ENCODE results near the gene TMEM60. TPM values are rescaled to one million over a fixed set of nuclear protein-coding genes. Genes with fewer than 3 reads are reported as not detected.
"Not testable (repeated sequence)": the region's sequence is repeated elsewhere in the genome, so short reads cannot be mapped to it uniquely, and the experiment has no call there.

Gene TMEM60
- total RNA-seq, 2 experiments from 2014 or later: 1.2 to 2.4 TPM

DNA sequence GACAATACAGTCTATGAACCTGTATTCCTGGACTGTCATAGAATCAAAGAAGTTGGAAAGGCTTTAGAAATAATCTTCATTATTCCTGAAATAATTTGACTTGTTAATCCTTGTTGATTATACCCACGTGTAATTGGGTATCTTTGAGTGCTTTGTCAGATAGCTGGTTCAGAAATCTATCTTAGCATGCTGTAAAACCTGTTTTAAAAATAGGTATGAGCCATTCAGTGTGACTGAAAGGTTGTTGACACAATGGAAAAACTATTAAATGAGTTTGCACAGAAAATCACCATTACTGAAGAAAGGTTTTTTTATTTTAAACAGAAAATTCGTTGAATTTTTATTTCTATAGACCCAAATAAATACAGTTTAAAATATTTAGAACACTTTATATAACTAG is 39.0 kb upstream of the TMEM60 start:
- Histone ChIP-seq H3K27me3 (ENCODE audit: control insufficient read depth in 1 of 2, insufficient read depth in 2 of 2, low read length in 2 of 2) (no peaks in the 10 kb centered on the region), H3K4me1 (ENCODE audit: insufficient read depth, low read length) (peaks cover 17% of the 10 kb centered on the region), H3K4me3 (ENCODE audit: low read length) (no peak overlapping the region), H3K36me3 (ENCODE audit: insufficient read depth, low read length) (no peaks in the 10 kb centered on the region), H3K9me3 (ENCODE audit: control insufficient read depth in 1 of 2, insufficient read depth in 1 of 2, low read length in 2 of 2) (no peaks in the 10 kb centered on the region), H3K27ac (ENCODE audit: low read depth in 1 of 2, low read length in 2 of 2) (no peak overlapping the region)
- Mint-ChIP-seq H3K27me3 (no peaks in the 10 kb centered on the region), H3K36me3 (ENCODE audit: low read depth) (peaks cover 11% of the 10 kb centered on the region), H3K27ac (no peak overlapping the region), H3K9me3 (no peaks in the 10 kb centered on the region), H3K4me3 (no peak overlapping the region), H3K4me1 (ENCODE audit: low read depth) (peaks cover 56% of the 10 kb centered on the region)
- DNase-seq (no peak), ATAC-seq (ENCODE audit: poor library complexity) (no peak)
- ChIA-PET POLR2A (interaction anchor here (1.1 kb wide), 1 partner anchor 38 kb away, joined by 4 read pairs; the partner anchor contains the start of genes PHTF2 and TMEM60), CTCF (interaction anchor here (1.9 kb wide), 1 partner anchor 38 kb away, joined by 4 read pairs; the partner anchor contains the start of genes PHTF2 and TMEM60)
- intact Hi-C loops (cut with DNase I, micrococcal nuclease): loop anchor here in 1 of 2 experiments (5.0 kb wide), 1 partner anchor 35 kb away; no protein-coding TSS in a partner anchor
- TF ChIP-seq, protein P1, sequence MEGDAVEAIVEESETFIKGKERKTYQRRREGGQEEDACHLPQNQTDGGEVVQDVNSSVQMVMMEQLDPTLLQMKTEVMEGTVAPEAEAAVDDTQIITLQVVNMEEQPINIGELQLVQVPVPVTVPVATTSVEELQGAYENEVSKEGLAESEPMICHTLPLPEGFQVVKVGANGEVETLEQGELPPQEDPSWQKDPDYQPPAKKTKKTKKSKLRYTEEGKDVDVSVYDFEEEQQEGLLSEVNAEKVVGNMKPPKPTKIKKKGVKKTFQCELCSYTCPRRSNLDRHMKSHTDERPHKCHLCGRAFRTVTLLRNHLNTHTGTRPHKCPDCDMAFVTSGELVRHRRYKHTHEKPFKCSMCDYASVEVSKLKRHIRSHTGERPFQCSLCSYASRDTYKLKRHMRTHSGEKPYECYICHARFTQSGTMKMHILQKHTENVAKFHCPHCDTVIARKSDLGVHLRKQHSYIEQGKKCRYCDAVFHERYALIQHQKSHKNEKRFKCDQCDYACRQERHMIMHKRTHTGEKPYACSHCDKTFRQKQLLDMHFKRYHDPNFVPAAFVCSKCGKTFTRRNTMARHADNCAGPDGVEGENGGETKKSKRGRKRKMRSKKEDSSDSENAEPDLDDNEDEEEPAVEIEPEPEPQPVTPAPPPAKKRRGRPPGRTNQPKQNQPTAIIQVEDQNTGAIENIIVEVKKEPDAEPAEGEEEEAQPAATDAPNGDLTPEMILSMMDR (IDR thresholded peaks at IDR 0.05): no peak

DNA sequence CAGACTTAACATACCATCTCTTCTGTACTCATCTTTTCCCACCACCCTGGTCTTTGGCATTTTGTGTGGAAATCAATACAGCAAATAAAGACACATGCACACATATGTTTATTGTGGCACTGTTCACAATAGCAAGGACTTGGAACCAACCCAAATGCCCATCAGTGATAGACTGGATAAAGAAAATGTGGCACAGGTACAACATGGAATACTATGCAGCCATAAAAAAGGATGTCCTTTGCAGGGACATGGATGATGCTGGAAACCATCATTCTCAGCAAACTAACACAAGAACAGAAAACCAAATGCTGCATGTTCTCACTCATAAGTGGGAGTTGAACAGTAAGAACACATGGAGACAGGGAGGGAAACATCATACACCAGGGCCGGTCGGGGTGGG is 38.2 kb upstream of the TMEM60 start:
- intact Hi-C loops (cut with DNase I, micrococcal nuclease): loop anchor here in 1 of 2 experiments (5.0 kb wide), 1 partner anchor 34 kb away; no protein-coding TSS in a partner anchor
- H3K27me3 Mint-ChIP-seq; H3K4me3 Mint-ChIP-seq; H3K27me3 ChIP-seq (ENCODE audit: control insufficient read depth in 1 of 2, insufficient read depth in 2 of 2, low read length in 2 of 2); CTCF ChIA-PET; H3K27ac ChIP-seq (ENCODE audit: low read depth in 1 of 2, low read length in 2 of 2); ATAC-seq (ENCODE audit: poor library complexity); H3K9me3 ChIP-seq (ENCODE audit: control insufficient read depth in 1 of 2, insufficient read depth in 1 of 2, low read length in 2 of 2); DNase-seq; POLR2A ChIA-PET; H3K9me3 Mint-ChIP-seq; H3K4me3 ChIP-seq (ENCODE audit: low read length); H3K36me3 ChIP-seq (ENCODE audit: insufficient read depth, low read length); H3K36me3 Mint-ChIP-seq (ENCODE audit: low read depth); H3K27ac Mint-ChIP-seq: not testable (repeated sequence)
- H3K4me1 Mint-ChIP-seq (ENCODE audit: low read depth): peaks cover 59% of the 10 kb centered on the region
- H3K4me1 ChIP-seq (ENCODE audit: insufficient read depth, low read length): peaks cover 24% of the 10 kb centered on the region

DNA sequence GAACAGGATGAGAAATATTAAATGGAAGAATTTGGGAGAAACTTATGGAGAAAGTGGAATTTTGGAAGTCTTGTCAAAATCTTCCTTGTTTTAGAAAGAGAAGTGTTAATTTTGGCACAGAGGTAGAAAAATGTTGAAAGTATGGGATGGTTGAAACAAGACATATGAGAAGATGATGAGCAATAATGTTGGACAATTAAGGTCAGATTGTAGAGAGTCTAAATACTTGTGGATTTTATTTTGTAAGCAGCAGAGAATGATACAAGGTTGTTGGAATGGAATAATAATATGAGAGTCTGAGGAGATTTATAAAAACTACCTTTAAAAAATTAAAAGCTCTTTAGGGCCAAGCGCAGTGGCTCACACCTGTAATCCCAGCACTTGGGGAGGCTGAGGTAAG is 34.9 kb upstream of the TMEM60 start:
- DNase-seq (no peak), ATAC-seq (ENCODE audit: poor library complexity) (no peak)
- Histone ChIP-seq H3K4me1 (ENCODE audit: insufficient read depth, low read length) (peaks cover 41% of the 10 kb centered on the region), H3K4me3 (ENCODE audit: low read length) (no peak overlapping the region), H3K36me3 (ENCODE audit: insufficient read depth, low read length) (no peaks in the 10 kb centered on the region), H3K9me3 (ENCODE audit: control insufficient read depth in 1 of 2, insufficient read depth in 1 of 2, low read length in 2 of 2) (no peaks in the 10 kb centered on the region), H3K27me3 (ENCODE audit: control insufficient read depth in 1 of 2, insufficient read depth in 2 of 2, low read length in 2 of 2) (no peaks in the 10 kb centered on the region), H3K27ac (ENCODE audit: low read depth in 1 of 2, low read length in 2 of 2) (no peak overlapping the region)
- ChIA-PET CTCF (no interaction called here), POLR2A (interaction anchor here (1.7 to 2.4 kb wide), 3 partner anchors 30 to 34 kb away, joined by 9 to 14 read pairs (median 9); partner anchors contain the start of genes PHTF2 and TMEM60)
- intact Hi-C loops (cut with DNase I, micrococcal nuclease): loop anchor here in 1 of 2 experiments (5.0 kb wide), 1 partner anchor 36 kb away; the partner anchor contains the start of genes PHTF2 and TMEM60
- Mint-ChIP-seq H3K9me3 (no peaks in the 10 kb centered on the region), H3K36me3 (ENCODE audit: low read depth) (peaks cover 4% of the 10 kb centered on the region), H3K27ac (peak overlapping the region; percentile 73), H3K4me1 (ENCODE audit: low read depth) (peaks cover 57% of the 10 kb centered on the region), H3K4me3 (peak overlapping the region; percentile 3), H3K27me3 (no peaks in the 10 kb centered on the region)
- TF ChIP-seq, protein P1 (IDR thresholded peaks at IDR 0.05): no peak
